GM18907 (cell line): ENCODE measurements around the gene EMX1.

Experiments
- ATAC-seq: cut with Tn5 transposase; IDR thresholded peaks from one replicate; pipeline ENCODE4 v1.9.1; 2021; ENCODE audit warnings: mild to moderate bottlenecking, moderate library complexity; ENCODE audit not compliant: unreplicated experiment

Gene EMX1

DNA sequence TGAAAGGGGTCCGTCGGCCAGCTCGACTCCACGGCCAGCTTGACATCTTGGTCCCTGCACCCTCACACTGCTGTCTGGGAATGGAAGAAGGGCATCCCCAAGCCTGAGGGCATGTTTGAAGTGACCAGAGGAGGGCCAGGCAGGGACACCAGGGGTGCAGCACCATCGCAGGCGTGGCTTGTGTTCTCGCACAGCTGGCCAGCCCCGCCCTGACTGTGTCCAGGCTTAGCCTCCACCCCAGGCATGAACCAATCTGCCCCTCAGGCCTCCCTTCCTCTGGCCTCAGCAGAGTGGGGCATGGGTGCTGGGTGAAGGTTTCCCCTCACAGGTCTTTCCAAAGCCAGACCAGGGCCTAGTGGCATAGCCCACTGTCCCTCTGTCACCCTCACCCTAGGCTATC lies 25.0 kb downstream of the EMX1 start:
- no peak for ATAC-seq

DNA sequence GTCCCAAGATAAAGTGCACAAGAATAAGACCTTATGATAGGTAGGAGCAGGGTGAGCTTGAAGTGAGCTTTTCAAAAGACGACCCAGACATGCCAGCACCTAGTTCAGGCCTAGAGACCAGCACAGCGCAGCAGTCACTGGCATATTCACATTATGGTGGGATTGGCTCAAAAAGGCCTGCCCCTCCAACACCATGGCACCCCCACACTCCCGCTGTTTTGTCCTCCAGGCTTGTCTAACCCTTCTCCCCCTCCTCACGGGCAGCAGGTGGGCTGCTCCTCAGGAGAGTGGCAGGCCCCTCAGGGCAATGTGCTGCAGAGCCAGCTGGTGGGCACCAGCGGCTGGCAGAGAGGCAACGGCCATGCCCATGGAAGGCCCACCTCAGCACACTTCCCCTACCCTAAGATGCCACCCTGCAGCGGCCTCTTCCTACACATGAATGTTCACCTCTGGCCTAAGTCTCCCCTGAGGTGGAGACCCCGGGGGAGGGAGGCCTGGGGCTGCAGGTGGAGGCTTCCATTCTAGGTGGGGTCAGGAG lies 25.6 kb downstream of the EMX1 start:
- ATAC-seq, result no peak

DNA sequence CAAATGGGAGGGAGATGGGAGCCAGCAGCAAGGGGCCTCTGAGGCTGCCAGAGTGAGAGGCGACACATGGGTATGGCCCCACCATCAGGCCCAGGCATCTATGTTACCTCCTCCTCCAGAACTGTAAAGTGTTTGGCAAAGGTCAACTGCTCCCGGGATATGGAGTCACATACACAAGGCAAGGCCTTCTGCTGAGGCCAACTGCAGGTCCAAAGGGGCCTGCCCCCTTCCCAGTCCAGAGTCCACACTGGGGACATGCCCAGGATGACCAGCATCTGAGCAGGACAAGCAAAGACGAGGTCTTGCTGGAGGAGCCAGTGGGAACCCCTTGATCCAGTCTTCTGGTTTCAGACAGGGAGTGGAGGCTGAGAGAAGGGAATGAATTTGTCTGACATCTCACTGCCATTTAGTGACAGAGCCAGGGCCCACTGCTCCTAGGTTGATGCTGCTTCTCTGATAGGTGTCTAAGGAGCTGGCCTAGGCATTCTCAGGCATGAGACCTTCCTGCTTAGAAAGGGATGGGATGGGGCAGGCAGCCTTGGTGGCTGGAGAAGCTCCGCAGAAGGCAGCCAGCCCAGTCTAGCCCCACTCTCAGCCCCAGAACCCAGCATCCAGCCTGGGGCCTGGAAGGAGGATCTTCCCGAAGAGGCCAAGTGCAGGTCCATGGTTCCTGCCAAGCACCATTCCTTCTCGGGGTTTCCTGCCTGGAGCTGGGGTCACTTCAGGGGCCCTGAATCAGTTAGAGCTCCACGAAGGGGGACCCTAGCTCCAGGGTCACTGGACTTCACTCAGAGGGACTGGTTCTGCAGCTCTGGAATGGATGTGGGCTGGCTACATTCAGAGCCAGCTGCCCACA lies 26.4 kb downstream of the EMX1 start:
- no peak for ATAC-seq

DNA sequence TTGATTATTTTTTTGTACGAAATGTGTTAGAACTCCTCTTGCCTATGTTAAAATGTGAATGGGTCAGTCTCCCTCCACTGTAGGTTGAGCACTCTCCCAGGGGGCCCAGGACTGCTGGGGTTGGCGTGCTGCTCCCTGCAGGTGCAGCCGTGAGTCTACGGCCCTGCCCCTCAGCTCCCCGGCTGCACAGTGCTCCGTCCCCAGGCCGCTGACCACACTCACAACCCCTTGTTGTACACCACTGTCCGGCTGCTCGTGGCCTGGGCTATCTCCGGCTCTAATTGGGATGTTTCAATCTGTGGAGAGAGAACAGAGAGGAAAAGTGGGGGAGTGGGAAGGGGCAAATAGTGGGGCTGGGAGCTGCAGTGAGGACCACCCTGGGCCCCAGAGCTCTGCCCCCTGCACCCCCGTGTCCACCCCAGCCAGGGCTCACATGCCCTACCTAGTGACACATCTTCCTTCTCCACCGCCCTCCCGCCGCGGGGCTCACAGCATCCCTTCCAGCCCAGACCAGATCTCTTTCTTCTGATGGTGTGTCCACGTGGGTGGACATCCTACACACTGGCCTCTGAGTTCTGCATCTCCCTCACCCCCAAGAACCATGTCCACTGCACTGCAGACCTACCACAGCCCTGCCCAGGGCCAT lies 27.6 kb downstream of the EMX1 start:
- ATAC-seq, result no peak

DNA sequence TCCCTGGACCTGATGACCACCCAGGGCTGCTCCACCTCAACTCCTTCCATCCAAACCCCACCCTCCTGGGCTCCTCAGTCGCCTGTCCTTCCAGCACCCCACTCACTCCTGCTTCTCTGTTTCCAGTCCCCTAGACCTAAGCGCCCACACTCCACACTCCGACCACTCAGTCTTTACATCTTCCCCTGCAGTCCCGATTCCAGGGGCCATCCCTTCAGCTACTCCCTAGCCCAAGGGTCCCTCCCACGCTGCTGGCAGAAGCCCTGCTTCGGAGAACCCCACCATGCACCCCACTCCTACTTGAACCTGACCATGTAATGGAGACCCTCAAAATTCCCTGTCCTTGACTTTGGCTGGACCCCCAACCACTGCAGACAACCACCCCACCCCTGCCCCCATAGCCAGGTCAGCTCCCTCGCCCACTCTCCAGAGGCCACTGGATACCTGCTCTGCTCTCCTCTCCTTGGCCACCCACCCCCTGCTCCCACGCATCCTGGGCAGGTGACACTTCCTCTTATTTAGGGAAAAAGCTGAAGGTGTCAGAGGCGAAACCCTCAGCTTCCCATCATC lies 28.2 kb downstream of the EMX1 start:
- no peak for ATAC-seq

DNA sequence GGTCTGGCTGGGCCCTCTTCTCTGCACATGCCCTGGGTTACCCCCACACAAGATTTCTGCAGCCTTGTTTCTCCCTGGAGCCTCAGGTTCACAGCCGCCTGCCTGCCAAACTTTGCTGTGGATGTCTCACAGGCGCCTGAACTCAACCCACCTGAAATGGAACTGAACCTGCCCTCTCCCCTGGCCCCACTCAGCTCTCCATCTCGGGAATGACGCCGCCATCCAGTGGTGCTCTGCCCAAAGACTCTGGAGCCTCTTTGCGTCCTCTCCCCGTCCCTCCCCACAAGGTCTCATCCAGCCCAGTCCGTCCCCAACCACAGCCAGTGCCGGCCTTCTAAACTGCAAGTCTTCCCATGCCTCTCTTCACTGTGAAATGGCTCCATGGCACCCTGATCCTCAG lies 29.1 kb downstream of the EMX1 start:
- no peak for ATAC-seq

DNA sequence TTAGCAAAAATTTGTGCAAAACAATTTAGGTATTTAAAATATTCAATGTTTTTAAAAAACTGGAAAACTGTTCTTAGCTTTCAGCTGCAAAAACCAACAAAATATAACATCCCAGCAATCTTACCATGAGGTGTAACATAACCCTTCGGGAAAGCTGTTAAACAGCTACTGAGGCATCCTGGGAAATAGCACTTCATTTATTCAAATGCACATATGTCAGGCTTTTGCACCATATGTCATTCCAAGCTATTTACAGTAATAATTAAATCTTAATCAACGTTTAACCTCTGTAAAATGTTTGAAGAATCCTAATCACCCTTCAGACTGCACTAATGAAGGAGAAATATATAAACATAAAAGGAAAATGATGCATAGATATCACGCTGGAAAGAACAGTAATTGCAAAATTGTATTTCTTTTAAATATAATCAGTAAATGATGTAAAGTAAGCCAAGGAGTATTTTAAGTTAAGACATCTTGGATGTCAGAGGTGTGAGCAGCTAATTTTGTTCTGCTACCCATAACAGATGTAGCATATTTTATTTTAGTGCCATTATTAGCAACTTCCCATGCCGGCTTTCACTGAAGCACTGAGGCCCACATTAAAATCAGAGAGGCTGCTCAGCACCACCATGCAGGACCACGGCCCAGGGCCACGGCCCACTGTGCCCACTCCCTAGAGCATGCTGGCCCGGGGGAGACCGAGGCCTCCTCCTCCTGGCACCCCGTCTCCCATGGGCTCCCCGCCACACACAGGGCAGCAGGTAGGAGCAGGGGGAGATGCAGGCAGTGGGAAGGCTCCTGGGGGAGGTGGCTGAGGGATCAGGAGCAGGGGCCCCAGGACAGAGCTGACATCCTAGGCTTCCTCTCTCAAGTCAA lies 30.9 kb downstream of the EMX1 start:
- no peak for ATAC-seq

DNA sequence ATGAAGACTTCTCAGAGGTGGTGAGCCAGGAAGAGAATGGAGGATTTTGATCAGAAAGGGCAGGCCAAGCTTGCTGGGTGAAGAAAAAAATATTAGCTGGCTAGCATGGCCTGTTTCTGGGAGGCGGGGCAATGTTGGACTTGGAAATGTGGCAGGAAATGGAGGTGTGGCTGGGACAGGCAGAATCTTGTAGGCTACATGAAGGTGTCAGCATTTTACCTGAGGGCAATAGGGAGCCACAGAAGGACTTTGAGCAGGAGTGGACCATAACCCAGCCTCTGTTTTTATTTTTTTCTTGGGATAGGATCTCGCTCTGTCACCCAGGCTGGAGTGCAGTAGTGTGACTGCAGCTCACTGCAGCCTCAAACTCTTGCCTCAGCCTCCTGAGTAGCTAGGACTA lies 31.7 kb downstream of the EMX1 start:
- ATAC-seq, result no peak

DNA sequence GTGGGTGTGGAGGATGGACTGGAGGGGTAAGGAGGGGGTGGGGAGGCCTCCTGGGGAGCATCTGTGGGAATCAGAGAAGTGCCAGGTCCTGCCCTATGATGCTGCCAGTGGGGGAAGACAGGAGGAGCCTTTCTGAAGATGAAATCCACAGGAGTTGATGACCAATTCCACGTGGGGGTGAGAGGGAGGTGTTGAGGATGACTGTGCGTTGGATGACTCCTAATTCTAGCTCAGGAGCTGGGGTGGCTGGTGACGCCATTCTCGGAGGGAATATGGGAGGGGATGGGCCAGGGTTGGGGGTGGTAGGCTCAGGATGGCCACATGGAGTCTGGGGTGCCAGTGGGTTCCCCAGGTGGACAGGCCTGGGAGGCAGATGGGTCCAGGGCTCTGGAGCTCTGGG lies 32.3 kb downstream of the EMX1 start:
- no peak for ATAC-seq

DNA sequence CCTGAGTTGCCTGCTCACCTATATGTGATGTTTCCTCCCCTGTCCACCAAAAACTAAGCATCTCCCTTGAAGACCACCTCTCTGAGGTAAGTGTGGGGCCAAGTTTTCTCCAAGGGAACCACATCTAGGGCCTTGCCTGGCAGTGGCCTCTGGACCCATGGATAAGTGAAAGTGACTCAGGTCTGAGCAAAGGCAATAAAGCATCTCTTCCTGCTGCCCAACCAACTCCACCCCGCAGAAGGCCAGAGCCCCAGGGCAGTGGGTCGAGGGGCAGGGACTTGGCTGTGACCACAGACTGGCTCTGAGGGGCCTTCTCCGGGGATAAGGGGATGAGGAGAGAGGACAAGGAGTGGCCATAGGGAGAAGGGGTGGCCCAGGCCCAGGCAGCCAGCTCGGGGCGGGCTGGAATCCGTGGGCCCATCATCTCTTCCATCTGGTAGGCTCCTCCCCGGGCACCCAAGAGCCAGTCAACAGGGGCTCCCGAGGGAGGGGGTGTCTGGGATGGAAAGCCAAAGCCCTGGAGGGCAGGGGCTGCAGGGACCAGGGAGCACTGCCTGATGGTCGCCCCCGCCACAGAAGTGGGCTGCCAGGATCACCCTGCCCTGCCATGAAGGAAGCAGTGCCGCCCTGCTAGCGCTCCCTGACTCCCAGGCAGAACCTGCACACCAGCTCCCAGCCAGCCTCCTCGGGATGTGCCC lies 33.4 kb downstream of the EMX1 start:
- ATAC-seq, result no peak

DNA sequence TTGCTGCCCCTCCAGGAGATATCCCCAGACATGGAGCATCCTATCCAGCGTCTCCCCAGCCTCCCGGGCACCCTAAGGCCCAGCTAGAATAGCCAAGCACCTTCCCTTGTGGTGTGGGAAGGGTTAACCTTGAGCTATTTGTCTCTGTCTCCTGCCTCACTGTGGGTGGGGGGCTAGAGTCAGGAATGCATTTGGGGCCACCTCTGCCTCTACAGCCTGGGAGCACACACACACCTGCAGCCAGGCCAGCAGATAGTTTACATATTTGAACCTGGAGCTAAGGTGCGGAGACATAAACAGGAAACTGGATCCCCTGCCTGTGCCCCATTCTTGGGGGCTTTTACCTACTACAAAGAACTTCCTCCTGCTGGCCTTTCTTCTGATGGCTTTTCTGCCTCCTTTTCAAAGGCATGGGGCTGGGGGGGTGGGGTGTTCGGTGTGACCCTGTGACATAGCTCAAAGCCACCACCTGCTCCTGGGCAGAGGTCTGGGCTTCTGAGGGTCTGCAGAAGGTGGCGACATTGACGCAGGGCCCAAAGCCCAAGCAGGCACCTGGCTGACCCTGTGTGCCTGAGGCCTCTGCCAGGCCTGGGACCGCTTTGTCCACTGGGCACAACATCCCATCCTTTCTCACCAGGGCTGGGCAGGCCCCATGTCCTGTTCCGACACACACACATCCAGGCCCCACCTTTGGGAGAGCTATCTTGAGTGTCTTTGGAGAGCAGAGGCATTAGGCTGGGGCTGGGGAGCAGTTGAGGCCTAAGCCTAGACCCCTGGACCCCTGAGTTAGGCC lies 34.2 kb downstream of the EMX1 start:
- ATAC-seq, result no peak

DNA sequence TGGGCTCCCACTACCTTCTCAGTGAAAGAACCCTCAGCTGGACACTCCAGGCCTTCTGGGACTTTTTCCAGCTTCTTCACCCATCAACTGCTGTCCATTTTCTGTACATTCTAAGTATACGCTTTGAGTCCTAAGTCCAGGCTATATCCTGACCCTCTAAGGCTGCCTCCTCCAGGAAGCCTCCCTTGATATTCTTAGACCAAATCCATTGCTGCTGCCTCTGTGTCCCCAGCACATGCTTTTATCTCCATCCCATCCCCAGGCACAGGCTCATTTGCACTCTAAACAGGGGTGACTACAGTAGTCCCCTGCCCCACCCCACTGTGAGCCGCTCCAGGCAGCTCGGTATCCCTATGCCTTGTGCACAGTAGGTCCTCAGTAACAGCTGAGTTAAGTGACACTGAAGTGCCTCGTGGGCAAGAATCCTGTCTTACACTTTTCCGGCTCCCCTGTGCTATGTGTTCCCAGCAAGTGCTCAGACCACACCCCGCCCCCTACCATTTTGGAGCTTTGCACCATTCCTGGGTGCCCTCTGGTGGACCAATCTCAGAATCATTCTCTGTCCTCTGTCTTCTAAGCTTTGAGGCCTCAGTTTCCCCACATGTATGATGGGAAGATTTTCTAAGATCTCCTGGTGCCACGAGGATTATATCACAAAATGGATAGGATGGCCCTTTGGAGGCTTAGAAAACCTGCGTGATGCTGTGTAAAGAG lies 34.9 kb downstream of the EMX1 start:
- ATAC-seq, result no peak

DNA sequence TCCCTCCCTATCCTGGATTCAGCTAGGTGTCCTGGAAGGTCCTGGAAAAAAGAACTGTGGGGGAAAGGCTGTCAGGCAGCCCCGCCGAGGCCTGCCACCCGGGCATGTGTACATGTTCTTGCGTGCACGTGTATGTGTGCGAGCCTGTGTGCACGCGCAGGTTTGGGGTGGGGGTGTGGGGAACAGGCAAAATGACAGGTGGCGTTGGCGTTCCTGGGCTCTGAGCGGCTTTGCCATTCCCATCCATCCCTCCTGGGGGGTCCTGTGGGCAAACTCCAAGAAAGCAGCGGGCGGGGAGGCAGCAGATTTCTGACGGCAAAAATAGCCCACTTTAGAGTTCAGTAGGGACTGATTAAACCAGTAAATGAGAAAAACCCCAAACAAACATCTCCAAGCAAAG lies 35.6 kb downstream of the EMX1 start:
- no peak for ATAC-seq

DNA sequence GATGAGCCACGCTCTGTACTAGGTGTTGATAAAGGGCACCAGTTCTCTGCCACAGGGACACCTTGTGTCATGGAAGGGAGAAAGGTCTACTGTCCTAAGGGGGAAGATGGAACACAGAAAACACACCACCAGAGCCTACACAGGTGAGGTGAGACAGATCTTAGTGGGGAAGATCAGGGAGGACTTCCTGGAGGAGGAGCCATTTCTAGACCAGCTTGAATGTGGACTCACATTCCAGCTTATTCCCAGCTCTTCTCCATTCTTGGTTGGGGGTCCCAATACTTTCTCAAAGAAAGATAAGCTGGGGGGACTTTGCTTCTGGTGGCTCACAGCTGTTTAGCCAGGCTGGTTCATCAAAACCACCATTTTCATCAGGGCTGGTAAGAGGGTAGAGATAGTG lies 36.2 kb downstream of the EMX1 start:
- ATAC-seq, result no peak

DNA sequence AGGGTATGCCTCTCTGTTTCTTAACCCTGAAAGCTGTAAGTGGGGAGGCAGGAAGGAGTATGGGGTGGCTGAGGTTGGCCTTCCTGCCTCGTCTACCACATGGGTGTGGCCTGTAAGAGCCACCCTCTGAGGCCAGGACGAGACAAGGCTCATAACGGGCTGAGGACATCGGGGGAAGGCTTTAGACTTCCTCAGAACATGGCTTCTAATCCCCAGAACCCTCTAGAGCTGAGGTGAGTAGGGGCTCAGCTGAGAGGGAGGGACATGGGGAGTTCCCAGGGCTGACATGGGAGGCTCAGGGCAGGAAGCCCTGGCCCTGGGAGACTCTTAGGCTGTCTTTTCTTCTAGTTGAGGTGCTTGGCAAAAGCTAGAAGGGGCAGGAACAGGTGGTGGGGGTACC lies 36.7 kb downstream of the EMX1 start:
- ATAC-seq, result no peak

DNA sequence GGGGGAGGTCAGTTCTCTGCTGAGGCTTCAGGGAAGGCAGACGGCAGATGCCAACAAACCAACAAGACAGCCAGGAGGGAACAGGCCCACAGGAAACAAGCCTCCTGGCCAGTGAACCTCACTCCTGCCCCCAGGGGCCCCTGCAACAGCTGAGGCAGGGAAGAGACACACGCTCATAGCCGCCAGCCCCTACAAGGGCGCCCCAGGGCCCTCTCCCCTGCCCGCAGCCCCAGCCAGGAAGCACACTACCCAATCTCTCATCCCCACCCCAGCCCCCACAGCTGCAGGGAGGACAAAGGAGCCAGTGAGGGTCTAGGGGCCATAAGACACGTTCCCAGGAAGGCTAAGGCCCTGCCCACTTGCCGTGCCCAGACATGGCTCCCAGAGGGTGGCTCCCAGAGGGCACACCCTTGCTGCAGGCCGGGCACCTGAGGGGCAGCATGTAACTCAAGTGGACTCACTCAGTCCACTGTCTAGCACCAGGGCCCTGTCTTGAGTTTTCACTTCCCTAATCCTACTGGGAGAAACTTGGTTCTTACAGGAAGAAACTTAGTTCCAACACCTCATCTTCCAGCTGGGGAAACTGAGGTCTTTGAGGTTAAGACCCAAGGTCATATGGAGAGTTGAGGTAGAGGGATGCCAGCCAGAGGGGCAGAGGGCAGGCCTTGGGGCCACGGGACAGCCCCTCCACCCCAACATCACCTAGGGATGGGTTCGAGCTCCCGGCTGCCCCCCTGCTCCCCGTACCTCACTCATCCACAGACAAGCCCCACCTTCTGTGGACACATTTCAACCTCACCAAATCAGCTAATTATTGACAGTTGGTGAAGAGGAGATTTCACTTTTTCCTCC lies 37.3 kb downstream of the EMX1 start:
- ATAC-seq, result no peak

DNA sequence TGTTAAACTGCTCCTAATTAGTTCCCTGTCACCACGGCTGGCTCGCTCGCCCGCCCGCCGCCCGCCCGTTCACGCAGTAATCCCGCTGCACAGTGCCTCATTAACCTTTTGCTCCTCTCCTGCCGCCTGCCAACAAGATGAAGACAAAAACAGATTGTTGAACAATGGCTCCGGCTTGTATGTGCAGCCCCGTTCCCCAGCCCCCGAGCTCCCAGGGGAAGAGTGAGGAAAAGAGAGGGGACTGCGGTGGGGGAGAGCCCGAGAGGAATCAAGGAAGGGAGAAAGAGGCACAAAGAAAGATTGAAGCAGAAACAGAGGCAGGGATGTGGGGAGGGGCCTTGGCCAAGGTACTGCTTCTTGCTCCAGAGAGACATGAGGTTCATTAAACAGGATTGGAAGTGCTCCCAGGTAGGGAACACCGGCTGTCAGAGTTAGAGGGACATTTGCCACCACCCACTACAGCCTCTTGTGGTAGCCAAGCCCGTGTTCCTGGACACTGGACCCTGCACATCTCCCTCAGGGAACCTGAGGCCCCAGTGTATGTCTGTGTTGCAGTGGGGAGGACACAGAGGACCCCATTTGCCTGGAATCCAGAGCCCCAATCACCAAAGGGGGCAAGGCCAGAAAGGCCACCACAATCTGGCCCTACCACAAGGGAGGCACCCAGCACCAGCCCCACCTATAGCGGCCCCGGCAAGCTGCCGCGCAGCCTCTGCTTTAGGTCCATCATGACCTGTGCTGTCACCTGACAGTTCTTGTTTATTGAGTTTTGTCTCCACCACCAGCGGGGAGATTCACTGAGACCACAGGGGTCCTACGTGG lies 38.1 kb downstream of the EMX1 start:
- no peak for ATAC-seq
